ENCODE measurements around the gene MPPE1. TPM values are rescaled to one million over a fixed set of nuclear protein-coding genes. Genes with fewer than 3 reads are reported as not detected.

MPPE1 gene
- total RNA-seq, 1 experiment from 2014 or later = 17.9 TPM

- Histone ChIP-seq H3F3A (ENCODE audit: low read length, unreplicated experiment) (no peaks in the 10 kb centered on the region), H3K4me2 (ENCODE audit: low read length) (no peak overlapping the region), H3K27me3 (ENCODE audit: low read length) (no peaks in the 10 kb centered on the region), H3K4me3 (ENCODE audit: low read length) (no peak overlapping the region), H3K27ac (ENCODE audit: low read length) (no peak overlapping the region), H4K20me1 (ENCODE audit: low read length) (no peaks in the 10 kb centered on the region), H3K9me3 (ENCODE audit: low read length) (no peaks in the 10 kb centered on the region), H3K36me3 (ENCODE audit: low read depth, low read length) (no peaks in the 10 kb centered on the region), H3K79me2 (ENCODE audit: low read length) (0 out of 2 replicates have a peak, but pooled peaks cover under 1% of the 10 kb centered on the region), H2AFZ (ENCODE audit: low read length) (no peak overlapping the region), H3K9me2 (replicated peaks; ENCODE audit: low read length) (no peaks in the 10 kb centered on the region), H3K9ac (ENCODE audit: low read length) (no peak overlapping the region), H3K4me1 (ENCODE audit: insufficient read depth, low read length) (peaks cover 12% of the 10 kb centered on the region)
- TF ChIP-seq CTCF (conservative IDR thresholded peaks at IDR 0.05; ENCODE audit: low read depth, low read length) (no peak), EZH2phosphoT487 (IDR thresholded peaks at IDR 0.05; ENCODE audit: borderline replicate concordance, low read length) (no peak), EZH2 (IDR thresholded peaks at IDR 0.05; ENCODE audit: low read length, unreplicated experiment) (no peak)
- intact Hi-C loops (cut with micrococcal nuclease) = no loop called here
- DNase-seq = no peak
- ChIA-PET CTCF (no interaction called here), POLR2A (ENCODE audit: unreplicated experiment) (no interaction called here)
- no peak for ATAC-seq
- BruUV-seq (replicated peaks) = no TSS peak
These were observed 43.6 kb downstream of the MPPE1 start for GRCh38 chr18:11864471-11864870.

DNA sequence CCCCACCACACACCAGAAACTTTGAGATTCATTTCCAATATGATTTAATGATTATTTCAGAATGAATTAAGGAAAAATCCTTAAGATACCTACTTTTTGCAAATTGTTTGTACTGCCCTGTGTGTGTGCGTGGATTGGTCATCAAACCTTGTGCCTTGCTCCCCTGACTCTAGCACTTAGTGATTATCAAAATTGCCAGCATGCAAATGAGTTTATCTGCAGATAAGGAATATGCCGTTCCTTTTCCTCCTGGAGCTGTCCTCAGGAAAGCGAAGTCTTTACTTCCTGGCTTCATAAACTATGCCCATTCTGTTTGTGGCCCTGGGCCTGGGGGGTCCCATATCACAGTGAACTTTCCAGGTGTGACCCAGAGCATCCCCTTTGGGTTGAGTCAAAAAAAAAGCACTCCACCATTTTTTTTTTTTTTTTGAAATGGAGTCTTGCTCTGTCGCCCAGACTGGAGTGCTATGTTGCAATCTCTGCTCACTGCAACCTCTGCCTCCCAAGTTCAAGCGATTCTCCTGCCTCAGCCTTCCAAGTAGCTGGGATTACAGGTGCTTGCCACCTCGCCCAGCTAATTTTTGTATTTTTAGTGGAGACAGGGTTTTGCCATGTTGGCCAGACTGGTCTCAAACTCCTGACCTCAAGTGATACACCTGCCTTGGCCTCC lies 45.5 kb downstream of the MPPE1 start:
- no peaks in the 10 kb centered on the region for H3F3A ChIP-seq (ENCODE audit: low read length, unreplicated experiment)
- H3K9ac ChIP-seq (ENCODE audit: low read length) = no peak overlapping the region
- intact Hi-C loops (cut with micrococcal nuclease) = no loop called here
- H3K4me3 ChIP-seq (ENCODE audit: low read length) = no peak overlapping the region
- ATAC-seq (no peak), DNase-seq (no peak)
- H3K27ac ChIP-seq (ENCODE audit: low read length) = no peak overlapping the region
- no peaks in the 10 kb centered on the region for H3K36me3 ChIP-seq (ENCODE audit: low read depth, low read length)
- CTCF ChIA-PET = no interaction called here
- BruUV-seq (replicated peaks) = no TSS peak
- peaks cover 16% of the 10 kb centered on the region for H3K79me2 ChIP-seq (ENCODE audit: low read length)
- no peak for TF ChIP-seq CTCF (conservative IDR thresholded peaks at IDR 0.05; ENCODE audit: low read depth, low read length)
- TF ChIP-seq EZH2phosphoT487 (IDR thresholded peaks at IDR 0.05; ENCODE audit: borderline replicate concordance, low read length) = no peak
- no peak for TF ChIP-seq EZH2 (IDR thresholded peaks at IDR 0.05; ENCODE audit: low read length, unreplicated experiment)
- H3K4me2 ChIP-seq (ENCODE audit: low read length) = no peak overlapping the region
- H4K20me1 ChIP-seq (ENCODE audit: low read length) = no peaks in the 10 kb centered on the region
- no peaks in the 10 kb centered on the region for H3K9me3 ChIP-seq (ENCODE audit: low read length)
- no peaks in the 10 kb centered on the region for H3K9me2 ChIP-seq (replicated peaks; ENCODE audit: low read length)
- H3K4me1 ChIP-seq (ENCODE audit: insufficient read depth, low read length) = peaks cover 30% of the 10 kb centered on the region
- POLR2A ChIA-PET (ENCODE audit: unreplicated experiment) = no interaction called here
- H3K27me3 ChIP-seq (ENCODE audit: low read length) = no peaks in the 10 kb centered on the region
- H2AFZ ChIP-seq (ENCODE audit: low read length) = no peak overlapping the region

GRCh38 chr18:11861583-11862288 lies 46.4 kb downstream of the MPPE1 start:
- Histone ChIP-seq H2AFZ (ENCODE audit: low read length) (no peak overlapping the region), H3K9me2 (replicated peaks; ENCODE audit: low read length) (no peaks in the 10 kb centered on the region), H3K9ac (ENCODE audit: low read length) (no peak overlapping the region; the same call in 1 of the 2 replicates), H3K27ac (ENCODE audit: low read length) (peak overlapping the region; percentile 96; the same call in 1 of the 2 replicates), H3K36me3 (ENCODE audit: low read depth, low read length) (no peaks in the 10 kb centered on the region), H3F3A (ENCODE audit: low read length, unreplicated experiment) (peaks cover 2% of the 10 kb centered on the region), H3K79me2 (ENCODE audit: low read length) (peaks cover 16% of the 10 kb centered on the region), H3K4me3 (ENCODE audit: low read length) (no peak overlapping the region), H4K20me1 (ENCODE audit: low read length) (no peaks in the 10 kb centered on the region), H3K4me1 (ENCODE audit: insufficient read depth, low read length) (peaks cover 35% of the 10 kb centered on the region), H3K9me3 (ENCODE audit: low read length) (no peaks in the 10 kb centered on the region), H3K4me2 (ENCODE audit: low read length) (no peak overlapping the region), H3K27me3 (ENCODE audit: low read length) (no peaks in the 10 kb centered on the region)
- BruUV-seq (replicated peaks) = no TSS peak
- POLR2A ChIA-PET (ENCODE audit: unreplicated experiment) = no interaction called here
- no peak for DNase-seq
- TF ChIP-seq EZH2phosphoT487 (IDR thresholded peaks at IDR 0.05; ENCODE audit: borderline replicate concordance, low read length) (no peak), EZH2 (IDR thresholded peaks at IDR 0.05; ENCODE audit: low read length, unreplicated experiment) (no peak)
- ATAC-seq = no peak
- intact Hi-C loops (cut with micrococcal nuclease) = no loop called here
- CTCF ChIA-PET = no interaction called here

Measured in PC-3 (cell line).